ENCODE data around the gene SHANK3.

SHANK3 gene

GRCh38 chr22:50703726-50704509 lies 31.3 kb downstream of the SHANK3 start:
- TF ChIP-seq FOXP2 (optimal IDR thresholded peaks at IDR 0.05; ENCODE audit: borderline replicate concordance, extremely low read depth, extremely low read length, insufficient read depth) = no peak
- no peak for TF ChIP-seq SIN3A (IDR thresholded peaks at IDR 0.05; ENCODE audit: borderline replicate concordance, insufficient read depth, low read length)
- TF ChIP-seq REST (IDR thresholded peaks at IDR 0.05; ENCODE audit: insufficient read depth in 1 of 2, low read depth in 2 of 2, low read length in 2 of 2) = no peak
- no peak for TF ChIP-seq TAF1 (IDR thresholded peaks at IDR 0.05; ENCODE audit: borderline replicate concordance, insufficient read depth, low read length)
- no peak for TF ChIP-seq POLR2AphosphoS5 (IDR thresholded peaks at IDR 0.05; ENCODE audit: low read depth, low read length)

DNA sequence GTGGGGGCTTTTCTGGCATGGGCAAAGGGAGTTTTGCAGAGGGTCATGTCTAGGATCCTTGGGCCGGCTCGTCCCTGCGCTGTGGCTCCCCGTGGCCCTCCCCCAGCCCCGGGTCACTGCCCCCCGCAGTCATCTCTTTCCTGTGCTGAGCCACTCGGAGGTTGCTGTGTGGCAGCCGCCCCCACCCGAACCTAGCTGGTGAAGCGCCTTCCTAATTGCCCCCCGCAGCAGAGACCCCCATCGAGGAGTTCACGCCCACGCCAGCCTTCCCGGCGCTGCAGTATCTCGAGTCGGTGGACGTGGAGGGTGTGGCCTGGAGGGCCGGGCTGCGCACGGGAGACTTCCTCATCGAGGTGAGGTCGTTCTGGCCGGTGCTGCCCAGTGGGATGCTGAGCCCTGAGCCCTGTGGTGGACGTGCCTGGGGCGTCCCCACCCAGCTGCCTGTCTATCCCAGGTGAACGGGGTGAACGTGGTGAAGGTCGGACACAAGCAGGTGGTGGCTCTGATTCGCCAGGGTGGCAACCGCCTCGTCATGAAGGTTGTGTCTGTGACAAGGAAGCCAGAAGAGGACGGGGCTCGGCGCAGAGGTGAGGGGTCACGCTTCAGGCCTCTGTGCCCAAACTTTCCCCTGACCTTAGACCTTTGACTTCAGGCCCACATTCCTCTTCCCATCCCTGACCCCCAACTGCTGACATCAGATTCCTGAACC lies 32.0 kb downstream of the SHANK3 start:
- no peak for TF ChIP-seq SIN3A (IDR thresholded peaks at IDR 0.05; ENCODE audit: borderline replicate concordance, insufficient read depth, low read length)
- TF ChIP-seq REST (IDR thresholded peaks at IDR 0.05; ENCODE audit: insufficient read depth in 1 of 2, low read depth in 2 of 2, low read length in 2 of 2) = no peak
- TF ChIP-seq POLR2AphosphoS5 (IDR thresholded peaks at IDR 0.05; ENCODE audit: low read depth, low read length) = no peak
- no peak for TF ChIP-seq TAF1 (IDR thresholded peaks at IDR 0.05; ENCODE audit: borderline replicate concordance, insufficient read depth, low read length)
- TF ChIP-seq FOXP2 (optimal IDR thresholded peaks at IDR 0.05; ENCODE audit: borderline replicate concordance, extremely low read depth, extremely low read length, insufficient read depth) = no peak

GRCh38 chr22:50705219-50705691 lies 32.6 kb downstream of the SHANK3 start:
- TF ChIP-seq TAF1 (IDR thresholded peaks at IDR 0.05; ENCODE audit: borderline replicate concordance, insufficient read depth, low read length) (no peak), SIN3A (IDR thresholded peaks at IDR 0.05; ENCODE audit: borderline replicate concordance, insufficient read depth, low read length) (no peak), REST (IDR thresholded peaks at IDR 0.05; ENCODE audit: insufficient read depth in 1 of 2, low read depth in 2 of 2, low read length in 2 of 2) (no peak), FOXP2 (optimal IDR thresholded peaks at IDR 0.05; ENCODE audit: borderline replicate concordance, extremely low read depth, extremely low read length, insufficient read depth) (no peak), POLR2AphosphoS5 (IDR thresholded peaks at IDR 0.05; ENCODE audit: low read depth, low read length) (no peak)

GRCh38 chr22:50705851-50706351 lies 33.3 kb downstream of the SHANK3 start:
- TF ChIP-seq REST (IDR thresholded peaks at IDR 0.05; ENCODE audit: insufficient read depth in 1 of 2, low read depth in 2 of 2, low read length in 2 of 2) (no peak), FOXP2 (optimal IDR thresholded peaks at IDR 0.05; ENCODE audit: borderline replicate concordance, extremely low read depth, extremely low read length, insufficient read depth) (no peak), SIN3A (IDR thresholded peaks at IDR 0.05; ENCODE audit: borderline replicate concordance, insufficient read depth, low read length) (no peak), POLR2AphosphoS5 (IDR thresholded peaks at IDR 0.05; ENCODE audit: low read depth, low read length) (no peak), TAF1 (IDR thresholded peaks at IDR 0.05; ENCODE audit: borderline replicate concordance, insufficient read depth, low read length) (no peak)
